HEK293T (cell line): ENCODE data around the gene TMEM161A.

Experiments
- CTCF ChIA-PET: fragments of 350-600 bp; formaldehyde crosslinking; extraction: SDS; loops from one replicate; lab custom pipeline; 2021; ENCODE audit warnings: antibody characterized with exemption, inconsistent platforms; lab: Yijun Ruan, JAX
- POLR2A ChIA-PET: fragments of 350-600 bp; formaldehyde crosslinking; extraction: SDS; loops from one replicate; lab custom pipeline; 2020; ENCODE audit warnings: antibody characterized with exemption, inconsistent platforms; lab: Yijun Ruan, JAX
- DNase-seq: peaks from one replicate; pipeline ENCODE4 v3.0.0; 2012; ENCODE audit warnings: mixed read lengths; ENCODE audit errors: extremely low spot score
- ARNT ChIP-seq: fragments of 450-650 bp; IDR thresholded peaks from 2 replicates; pipeline ENCODE4 v1.6.1; 2017; ENCODE audit warnings: mild to moderate bottlenecking
- BHLHE40 ChIP-seq: fragments of 450-650 bp; IDR thresholded peaks from 2 replicates; pipeline ENCODE4 v1.6.1; 2016; ENCODE audit warnings: mild to moderate bottlenecking, moderate library complexity, borderline replicate concordance
- CTBP1 ChIP-seq: fragments of 450-650 bp; IDR thresholded peaks from 2 replicates; pipeline ENCODE4 v1.6.1; 2016; ENCODE audit warnings: borderline replicate concordance
- ELF4 ChIP-seq: fragments of 450-650 bp; IDR thresholded peaks from 2 replicates; pipeline ENCODE4 v1.6.1; 2017; ENCODE audit warnings: antibody characterized with exemption
- FOXA1 ChIP-seq: fragments of 450-650 bp; IDR thresholded peaks from 2 replicates; pipeline ENCODE4 v1.6.1; 2016; ENCODE audit warnings: mild to moderate bottlenecking
- FOXK2 ChIP-seq: fragments of 450-650 bp; IDR thresholded peaks from 2 replicates; pipeline ENCODE4 v1.6.1; 2016; ENCODE audit warnings: mild to moderate bottlenecking
- FOXM1 ChIP-seq: fragments of 450-650 bp; IDR thresholded peaks from 2 replicates; pipeline ENCODE4 v1.6.1; 2017; ENCODE audit warnings: mild to moderate bottlenecking, borderline replicate concordance
- HDGF ChIP-seq: fragments of 450-650 bp; IDR thresholded peaks from 2 replicates; pipeline ENCODE4 v1.6.1; 2017; ENCODE audit warnings: antibody characterized with exemption, borderline replicate concordance
- L3MBTL2 ChIP-seq: fragments of 450-650 bp; conservative IDR thresholded peaks from 2 replicates; pipeline ENCODE4 v1.6.1; 2016; ENCODE audit warnings: mild to moderate bottlenecking
- LEF1 ChIP-seq: fragments of 450-650 bp; IDR thresholded peaks from 2 replicates; pipeline ENCODE4 v1.6.1; 2017; ENCODE audit warnings: mild to moderate bottlenecking, borderline replicate concordance
- NFRKB ChIP-seq: fragments of 450-650 bp; IDR thresholded peaks from 2 replicates; pipeline ENCODE4 v1.6.1; 2016; ENCODE audit warnings: mild to moderate bottlenecking, moderate library complexity
- SP1 ChIP-seq: fragments of 450-650 bp; IDR thresholded peaks from 2 replicates; pipeline ENCODE4 v1.6.1; 2017
- SUZ12 ChIP-seq: fragments of 450-650 bp; IDR thresholded peaks from 2 replicates; pipeline ENCODE4 v1.6.1; 2016; ENCODE audit warnings: mild to moderate bottlenecking
- TARDBP ChIP-seq: fragments of 450-650 bp; IDR thresholded peaks from 2 replicates; pipeline ENCODE4 v1.6.1; 2016
- ZNF384 ChIP-seq: fragments of 450-650 bp; IDR thresholded peaks from 2 replicates; pipeline ENCODE4 v1.6.1; 2016
- TF ChIP-seq, protein P1 (sequence below): fragments of 450-650 bp; IDR thresholded peaks from 2 replicates; pipeline ENCODE4 v1.6.1; 2016

The TMEM161A gene

GRCh38 chr19:19096641-19097627 is 41.3 kb downstream of the TMEM161A start:
- ChIA-PET POLR2A (interaction anchor here (0.9 kb wide), 1 partner anchor 12 kb away, joined by 3 read pairs; no protein-coding TSS in a partner anchor), CTCF (interaction anchor here (1.5 kb wide), 1 partner anchor 19 kb away, joined by 3 read pairs; no protein-coding TSS in a partner anchor)
- TF ChIP-seq FOXA1 (no peak), ELF4 (no peak), HDGF (no peak)
- no peak for DNase-seq

DNA sequence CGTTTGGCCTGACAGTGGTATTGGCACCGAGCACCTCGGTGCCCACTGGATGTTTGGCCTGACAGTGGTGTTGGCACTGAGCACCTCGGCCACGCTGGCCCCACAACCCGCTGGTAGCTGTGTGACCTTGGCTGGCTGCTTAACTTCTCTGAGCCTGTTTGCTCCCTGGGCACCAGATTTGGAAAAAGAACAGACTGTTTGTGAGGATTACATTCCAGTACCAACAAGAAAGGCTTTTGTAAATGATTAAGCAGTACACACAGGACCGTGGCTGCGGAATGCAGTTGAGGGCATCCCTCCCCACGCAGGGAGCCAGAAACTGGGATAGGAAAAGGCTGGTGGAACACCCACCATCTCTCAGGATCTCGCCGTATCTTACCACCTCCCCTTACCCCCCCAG is 42.6 kb downstream of the TMEM161A start:
- CTCF ChIA-PET: interaction anchor here (0.6 kb wide), 1 partner anchor 77 kb away, joined by 3 read pairs; no protein-coding TSS in a partner anchor
- POLR2A ChIA-PET: no interaction called here
- TF ChIP-seq SUZ12 (no peak), FOXA1 (no peak), ZNF384 (no peak), CTBP1 (no peak), FOXM1 (no peak), ELF4 (no peak), L3MBTL2 (no peak), FOXK2 (no peak)
- TF ChIP-seq, protein P1, sequence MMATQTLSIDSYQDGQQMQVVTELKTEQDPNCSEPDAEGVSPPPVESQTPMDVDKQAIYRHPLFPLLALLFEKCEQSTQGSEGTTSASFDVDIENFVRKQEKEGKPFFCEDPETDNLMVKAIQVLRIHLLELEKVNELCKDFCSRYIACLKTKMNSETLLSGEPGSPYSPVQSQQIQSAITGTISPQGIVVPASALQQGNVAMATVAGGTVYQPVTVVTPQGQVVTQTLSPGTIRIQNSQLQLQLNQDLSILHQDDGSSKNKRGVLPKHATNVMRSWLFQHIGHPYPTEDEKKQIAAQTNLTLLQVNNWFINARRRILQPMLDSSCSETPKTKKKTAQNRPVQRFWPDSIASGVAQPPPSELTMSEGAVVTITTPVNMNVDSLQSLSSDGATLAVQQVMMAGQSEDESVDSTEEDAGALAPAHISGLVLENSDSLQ: no peak
- DNase-seq: no peak

GRCh38 chr19:19094513-19094912 is 43.8 kb downstream of the TMEM161A start:
- no peak for TF ChIP-seq BHLHE40
- TF ChIP-seq FOXA1: no peak
- TF ChIP-seq ZNF384: no peak
- no peak for TF ChIP-seq HDGF
- no peak for TF ChIP-seq L3MBTL2
- no peak for TF ChIP-seq NFRKB
- no peak for TF ChIP-seq CTBP1
- no peak for TF ChIP-seq LEF1
- TF ChIP-seq SP1: no peak
- TF ChIP-seq ELF4: no peak
- TF ChIP-seq FOXK2: no peak
- no peak for TF ChIP-seq ARNT
- TF ChIP-seq FOXM1: no peak
- TF ChIP-seq, protein P1: no peak
- no peak for TF ChIP-seq SUZ12
- TF ChIP-seq TARDBP: no peak
- ChIA-PET POLR2A (no interaction called here), CTCF (no interaction called here)
- no peak for DNase-seq

DNA sequence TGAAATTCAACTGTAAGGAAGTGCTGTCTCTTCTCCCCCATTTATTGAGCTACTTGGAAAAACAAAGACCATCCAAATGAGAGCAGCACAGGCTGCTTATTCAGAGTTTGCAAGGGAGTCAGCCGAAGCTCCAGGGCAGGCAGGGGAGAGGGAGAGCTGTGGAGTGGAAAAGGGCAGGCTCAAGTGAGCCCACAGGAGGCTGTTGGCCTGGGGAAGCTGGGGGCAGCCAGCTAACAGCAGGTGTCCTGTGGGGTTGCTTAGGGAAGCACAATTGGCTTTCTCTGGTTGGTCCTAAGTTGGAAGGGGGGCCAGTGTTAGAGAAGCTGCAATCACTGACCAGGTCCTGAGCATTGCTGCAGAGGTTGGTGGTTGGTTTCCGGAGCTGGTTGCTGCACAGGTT is 50.6 kb downstream of the TMEM161A start:
- ChIA-PET POLR2A (interaction anchor here (0.8 kb wide), 1 partner anchor 18 kb away, joined by 4 read pairs; no protein-coding TSS in a partner anchor), CTCF (no interaction called here)
- no peak for DNase-seq
- TF ChIP-seq TARDBP: no peak
- TF ChIP-seq L3MBTL2: no peak
- no peak for TF ChIP-seq SUZ12
- TF ChIP-seq ARNT: no peak
- TF ChIP-seq FOXK2: no peak
- TF ChIP-seq, protein P1: no peak
- no peak for TF ChIP-seq FOXM1
- no peak for TF ChIP-seq CTBP1
- no peak for TF ChIP-seq ZNF384
- TF ChIP-seq NFRKB: no peak
- TF ChIP-seq LEF1: no peak
- no peak for TF ChIP-seq BHLHE40
- TF ChIP-seq HDGF: no peak
- no peak for TF ChIP-seq SP1
- TF ChIP-seq FOXA1: no peak

- CTCF ChIA-PET: no interaction called here
- TF ChIP-seq HDGF: no peak
- TF ChIP-seq LEF1: no peak
- TF ChIP-seq ELF4: no peak
- no peak for TF ChIP-seq FOXK2
- no peak for TF ChIP-seq SUZ12
- no peak for TF ChIP-seq CTBP1
- no peak for TF ChIP-seq TARDBP
- no peak for TF ChIP-seq FOXA1
- no peak for TF ChIP-seq ARNT
- TF ChIP-seq ZNF384: no peak
- no peak for TF ChIP-seq BHLHE40
- no peak for TF ChIP-seq L3MBTL2
- TF ChIP-seq NFRKB: no peak
- no peak for TF ChIP-seq FOXM1
- TF ChIP-seq, protein P1: no peak
- no peak for TF ChIP-seq SP1
- POLR2A ChIA-PET: no interaction called here
- DNase-seq: no peak
Measured at GRCh38 chr19:19083413-19084178, 54.7 kb downstream of the TMEM161A start.
